ENCODE data around the gene TMA7B. TPM values are rescaled to one million over a fixed set of nuclear protein-coding genes. Genes with fewer than 3 reads are reported as not detected.

The TMA7B gene
- polyA plus RNA-seq, 1 of the 3 experiments (the other 2 are of a cell fraction) = not detected

DNA sequence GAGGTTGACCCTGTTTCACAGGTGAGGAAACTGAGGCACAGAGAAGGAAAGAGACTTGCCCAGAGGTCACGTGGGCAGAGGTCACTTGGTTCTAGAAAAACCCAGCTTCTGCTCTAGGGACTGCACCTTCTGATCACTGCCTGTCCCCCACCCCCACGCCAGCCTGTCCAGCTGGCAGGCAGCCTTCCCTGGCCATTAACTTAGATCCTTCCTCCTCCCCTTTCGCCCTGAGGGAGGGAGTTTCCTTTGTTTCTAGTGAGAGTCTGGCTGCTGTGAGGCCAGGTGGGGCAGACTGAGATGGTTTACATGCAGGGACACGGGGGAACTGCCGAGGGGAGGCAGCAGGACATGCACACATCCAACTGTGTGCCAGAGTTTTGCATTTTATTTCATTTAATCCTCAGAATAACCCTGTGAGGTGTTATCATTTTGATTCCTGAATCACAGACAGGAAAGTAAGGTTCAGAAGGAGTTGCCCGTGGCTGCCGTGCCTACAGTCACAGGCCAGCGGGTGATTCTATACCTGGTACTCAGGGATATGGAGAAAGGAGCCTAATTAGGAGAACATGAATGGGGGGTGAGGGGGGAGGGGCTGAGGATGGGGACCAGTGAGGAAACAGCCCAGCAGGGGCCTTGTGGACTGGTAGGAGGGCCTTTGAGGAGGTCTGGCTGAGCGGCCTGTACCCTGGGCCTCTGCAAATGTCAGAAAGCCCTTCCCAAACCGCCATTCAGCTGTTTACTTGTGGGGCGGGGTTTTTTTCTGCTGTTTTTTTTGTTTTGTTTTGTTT lies 37.9 kb downstream of the TMA7B start:
- DNase-seq = peak; percentile 76
- 60% methylated on average over 8 of the region's 11 CpGs for WGBS (ENCODE audit: low lambda C conversion rate)
- Histone ChIP-seq H3K27ac (ENCODE audit: low read depth in 2 of 2, low read length in 1 of 2) (peak overlapping the region in 1 of 2 experiments; percentile 67; a peak in 2 of 4 replicates), H2AFZ (ENCODE audit: low read depth) (no peak overlapping the region; the same call in 1 of the 2 replicates), H3K9me2 (no peaks in the 10 kb centered on the region), H3K27me3 (ENCODE audit: insufficient read depth) (no peaks in the 10 kb centered on the region), H3K36me3 (replicated peaks in 1 of 2; ENCODE audit: control insufficient read depth in 1 of 2, insufficient read depth in 2 of 2, low read length in 1 of 2) (no peaks in the 10 kb centered on the region), H4K20me1 (ENCODE audit: insufficient read depth) (no peaks in the 10 kb centered on the region), H3K9me3 (no peaks in the 10 kb centered on the region), H3K4me3 (ENCODE audit: low read depth in 2 of 2, low read length in 1 of 2) (no peak overlapping the region), H3K4me2 (no peak overlapping the region), H3K79me2 (ENCODE audit: insufficient read depth) (no peaks in the 10 kb centered on the region), H3K4me1 (ENCODE audit: control insufficient read depth in 1 of 2, insufficient read depth in 2 of 2, low read depth in 1 of 2, low read length in 1 of 2) (peaks cover 0 to 19% of the 10 kb centered on the region in 2 experiments; a peak in 1 of 4 replicates), H3F3A (replicated peaks; ENCODE audit: insufficient read depth) (no peaks in the 10 kb centered on the region), H3K9ac (no peak overlapping the region)
- POLR2A ChIA-PET = no interaction called here
- CTCF ChIA-PET = interaction anchor here (1.2 kb wide), 1 partner anchor 26 kb away, joined by 4 read pairs; no protein-coding TSS in a partner anchor
- TF ChIP-seq, protein P1, sequence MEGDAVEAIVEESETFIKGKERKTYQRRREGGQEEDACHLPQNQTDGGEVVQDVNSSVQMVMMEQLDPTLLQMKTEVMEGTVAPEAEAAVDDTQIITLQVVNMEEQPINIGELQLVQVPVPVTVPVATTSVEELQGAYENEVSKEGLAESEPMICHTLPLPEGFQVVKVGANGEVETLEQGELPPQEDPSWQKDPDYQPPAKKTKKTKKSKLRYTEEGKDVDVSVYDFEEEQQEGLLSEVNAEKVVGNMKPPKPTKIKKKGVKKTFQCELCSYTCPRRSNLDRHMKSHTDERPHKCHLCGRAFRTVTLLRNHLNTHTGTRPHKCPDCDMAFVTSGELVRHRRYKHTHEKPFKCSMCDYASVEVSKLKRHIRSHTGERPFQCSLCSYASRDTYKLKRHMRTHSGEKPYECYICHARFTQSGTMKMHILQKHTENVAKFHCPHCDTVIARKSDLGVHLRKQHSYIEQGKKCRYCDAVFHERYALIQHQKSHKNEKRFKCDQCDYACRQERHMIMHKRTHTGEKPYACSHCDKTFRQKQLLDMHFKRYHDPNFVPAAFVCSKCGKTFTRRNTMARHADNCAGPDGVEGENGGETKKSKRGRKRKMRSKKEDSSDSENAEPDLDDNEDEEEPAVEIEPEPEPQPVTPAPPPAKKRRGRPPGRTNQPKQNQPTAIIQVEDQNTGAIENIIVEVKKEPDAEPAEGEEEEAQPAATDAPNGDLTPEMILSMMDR (IDR thresholded peaks at IDR 0.05) = no peak
- no peak for TF ChIP-seq NFIC (IDR thresholded peaks at IDR 0.05; ENCODE audit: borderline replicate concordance)
- no peak for TF ChIP-seq SIN3A (IDR thresholded peaks at IDR 0.05; ENCODE audit: borderline replicate concordance, low read depth, low read length)
- no peak for TF ChIP-seq FOSL2 (IDR thresholded peaks at IDR 0.05; ENCODE audit: borderline replicate concordance, low read depth)
- TF ChIP-seq YY1 (IDR thresholded peaks at IDR 0.05; ENCODE audit: low read depth) = no peak
- peak in 1 of 2 experiments; percentile 37; a peak in 1 of 4 replicates for TF ChIP-seq EP300 (IDR thresholded peaks at IDR 0.05; ENCODE audit: borderline replicate concordance in 1 of 2, low read depth in 1 of 2, low read length in 1 of 2)
- no peak for TF ChIP-seq TAF1 (IDR thresholded peaks at IDR 0.05; ENCODE audit: borderline replicate concordance, low read depth, low read length)
- TF ChIP-seq RAD21 (IDR thresholded peaks at IDR 0.05; ENCODE audit: low read length) = peak; percentile 18
- no peak for TF ChIP-seq MXI1 (IDR thresholded peaks at IDR 0.05; ENCODE audit: low read depth, low read length)
- TF ChIP-seq, protein P2, sequence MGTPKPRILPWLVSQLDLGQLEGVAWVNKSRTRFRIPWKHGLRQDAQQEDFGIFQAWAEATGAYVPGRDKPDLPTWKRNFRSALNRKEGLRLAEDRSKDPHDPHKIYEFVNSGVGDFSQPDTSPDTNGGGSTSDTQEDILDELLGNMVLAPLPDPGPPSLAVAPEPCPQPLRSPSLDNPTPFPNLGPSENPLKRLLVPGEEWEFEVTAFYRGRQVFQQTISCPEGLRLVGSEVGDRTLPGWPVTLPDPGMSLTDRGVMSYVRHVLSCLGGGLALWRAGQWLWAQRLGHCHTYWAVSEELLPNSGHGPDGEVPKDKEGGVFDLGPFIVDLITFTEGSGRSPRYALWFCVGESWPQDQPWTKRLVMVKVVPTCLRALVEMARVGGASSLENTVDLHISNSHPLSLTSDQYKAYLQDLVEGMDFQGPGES (IDR thresholded peaks at IDR 0.05; ENCODE audit: low read depth, low read length) = no peak
- no peak for TF ChIP-seq ELF1 (IDR thresholded peaks at IDR 0.05)
- TF ChIP-seq TEAD4 (IDR thresholded peaks at IDR 0.05; ENCODE audit: borderline replicate concordance, insufficient read depth) = no peak
- TF ChIP-seq RFX5 (IDR thresholded peaks at IDR 0.05; ENCODE audit: low read length) = no peak
